Motor neuron (in vitro differentiated cells): ENCODE data around the gene SPG11. TPM values are rescaled to one million over a fixed set of nuclear protein-coding genes. Genes with fewer than 3 reads are reported as not detected.
A peak's percentile ranks its signal among the peaks of the same experiment; 100 is the strongest.
"Not testable (repeated sequence)": the region's sequence is repeated elsewhere in the genome, so short reads cannot be mapped to it uniquely, and the experiment has no call there.

Experiments
- ATAC-seq, 8 experiments: fragments of 200-7000 bp; cut with Tn5 transposase; replicated peaks in 6 of 8; 2 replicates each; pipeline ENCODE4 v1.8.0; 2021; ENCODE audit warnings: mild to moderate bottlenecking in 8 of 8, moderate library complexity in 8 of 8
- H3K27ac ChIP-seq, 2 donors: fragments of 250-450 bp; sonication (Bioruptor Pico); 2 replicates each; pipeline ENCODE4 v1.9.0; 2021; ENCODE audit warnings: antibody characterized with exemption in 2 of 2, mild to moderate bottlenecking in 2 of 2, moderate library complexity in 1 of 2
- H3K4me1 ChIP-seq, 2 donors: fragments of 250-450 bp; sonication (Bioruptor Pico); replicated peaks in 1 of 2; 2 replicates each; pipeline ENCODE4 v1.6.1; 2021; ENCODE audit warnings: antibody characterized with exemption in 2 of 2, mild to moderate bottlenecking in 2 of 2, moderate library complexity in 1 of 2
- H3K4me3 ChIP-seq, 5 donors: fragments of 250-450 bp; sonication (Bioruptor Pico); 2 replicates each; pipeline ENCODE4 v1.9.0; 2021; ENCODE audit warnings: antibody characterized with exemption in 5 of 5, mild to moderate bottlenecking in 5 of 5, moderate library complexity in 4 of 5
- WGBS, 10 experiments: fragments of 450-650 bp; shearing (Covaris generic); methylation state at CpG; one replicate each; pipeline ENCODE4 v1.0.0; 2022; 5-methylcytosine and 5-hydroxymethylcytosine counted together
- in situ Hi-C, 9 experiments: fragments of 400-800 bp; cut with MboI; loops; one replicate each; pipeline ENCODE4 v1.15.0; 2021; ENCODE audit warnings: low sequenced_read_pairs in 9 of 9, low pct_unique_long_range_greater_than_20kb in 2 of 9; ENCODE audit not compliant: unreplicated experiment in 9 of 9
- total RNA-seq, 8 experiments: library from RNA; unstranded; fragments of 300-600 nt; gene quantifications; 2 replicates each; pipeline versions ENCODE4 v1.2.3 to v1.2.4, GENCODE V29; 2022

The SPG11 gene
- total RNA-seq, 8 experiments from 2014 or later = 31.0 to 91.1 (median 46.6) TPM

GRCh38 chr15:44695294-44695693 is 31.8 kb upstream of the SPG11 start:
- Histone ChIP-seq H3K4me1 (no peaks in the 10 kb centered on the region), H3K4me3 (no peak overlapping the region), H3K27ac (no peak overlapping the region)
- no peak for ATAC-seq
- WGBS, 10 experiments = 25 to 100% (median 67%) methylated on average over 1 to 3 of the region's 3 CpGs; no CpG with 5 or more reads in 2 of the 10 experiments
- in situ Hi-C loops = no loop called here

- Histone ChIP-seq H3K27ac (no peak overlapping the region), H3K4me1 (no peaks in the 10 kb centered on the region), H3K4me3 (no peak overlapping the region)
- in situ Hi-C loops = no loop called here
- ATAC-seq = no peak
- WGBS, 10 experiments = 8 to 100% (median 85%) methylated on average over 2 to 4 of the region's 4 CpGs; no CpG with 5 or more reads in 1 of the 10 experiments
These were observed 31.0 kb upstream of the SPG11 start for GRCh38 chr15:44694416-44694815.

GRCh38 chr15:44692659-44693058 is 29.2 kb upstream of the SPG11 start:
- WGBS, 10 experiments = 80% methylated on average over 1 of the region's 1 CpG; no CpG with 5 or more reads in 8 of the 10 experiments
- no peak overlapping the region for H3K4me3 ChIP-seq
- no peak overlapping the region for H3K27ac ChIP-seq
- in situ Hi-C loops = no loop called here
- no peaks in the 10 kb centered on the region for H3K4me1 ChIP-seq
- no peak for ATAC-seq

GRCh38 chr15:44690245-44690644 is 26.8 kb upstream of the SPG11 start:
- in situ Hi-C loops, ATAC-seq: not testable (repeated sequence)
- WGBS, 10 experiments = 0 to 89% (median 29%) methylated on average over 1 of the region's 1 CpG; no CpG with 5 or more reads in 4 of the 10 experiments

GRCh38 chr15:44689318-44689717 is 25.9 kb upstream of the SPG11 start:
- in situ Hi-C loops, H3K27ac ChIP-seq, ATAC-seq, H3K4me3 ChIP-seq, H3K4me1 ChIP-seq: not testable (repeated sequence)
- 0 to 71% (median 24%) methylated on average over 1 to 2 of the region's 2 CpGs; no CpG with 5 or more reads in 4 of the 10 experiments for WGBS, 10 experiments

More at GRCh38 chr15:44690245-44690644, 26.8 kb upstream of the SPG11 start:
- not testable (repeated sequence) for H3K27ac ChIP-seq, H3K4me3 ChIP-seq, H3K4me1 ChIP-seq

- H3K27ac ChIP-seq = not testable (repeated sequence)
- ATAC-seq = peak in 3 of 8 experiments; percentile 18 to 40 (median 34)
These were observed 19.6 kb upstream of the SPG11 start for GRCh38 chr15:44682809-44683682.

GRCh38 chr15:44682211-44682610 is 18.7 kb upstream of the SPG11 start:
- no peak for ATAC-seq
- peaks cover 0 to 2% of the 10 kb centered on the region in 2 donors for H3K4me1 ChIP-seq
- H3K4me3 ChIP-seq = no peak overlapping the region
- no peak overlapping the region for H3K27ac ChIP-seq
- 10 to 100% (median 50%) methylated on average over 1 to 2 of the region's 2 CpGs; no CpG with 5 or more reads in 3 of the 10 experiments for WGBS, 10 experiments
- in situ Hi-C loops = no loop called here

More at GRCh38 chr15:44682809-44683682, 19.6 kb upstream of the SPG11 start:
- 0 to 100% (median 34%) methylated on average over 1 to 4 of the region's 8 CpGs; no CpG with 5 or more reads in 2 of the 10 experiments for WGBS, 10 experiments
- H3K4me1 ChIP-seq, in situ Hi-C loops, H3K4me3 ChIP-seq: not testable (repeated sequence)

- in situ Hi-C loops = no loop called here
- 47 to 83% (median 70%) methylated on average over 1 to 7 of the region's 7 CpGs; no CpG with 5 or more reads in 3 of the 10 experiments for WGBS, 10 experiments
These were observed 13.2 kb upstream of the SPG11 start for GRCh38 chr15:44676676-44677075.

GRCh38 chr15:44675911-44676310 is 12.4 kb upstream of the SPG11 start:
- 33 to 94% (median 73%) methylated on average over 1 to 5 of the region's 5 CpGs; no CpG with 5 or more reads in 3 of the 10 experiments for WGBS, 10 experiments
- no peak for ATAC-seq
- in situ Hi-C loops = no loop called here
- Histone ChIP-seq H3K4me3 (no peak overlapping the region), H3K27ac (no peak overlapping the region), H3K4me1 (no peaks in the 10 kb centered on the region)

More at GRCh38 chr15:44676676-44677075, 13.2 kb upstream of the SPG11 start:
- ATAC-seq = peak in 3 of 8 experiments; percentile 69 to 95 (median 80)
- Histone ChIP-seq H3K27ac (no peak overlapping the region), H3K4me3 (no peak overlapping the region), H3K4me1 (no peaks in the 10 kb centered on the region)

GRCh38 chr15:44673639-44674038 is 10.2 kb upstream of the SPG11 start:
- in situ Hi-C loops = no loop called here
- ATAC-seq = no peak
- WGBS, 10 experiments = 60 to 100% (median 85%) methylated on average over 1 to 2 of the region's 2 CpGs; no CpG with 5 or more reads in 4 of the 10 experiments
- Histone ChIP-seq H3K4me1 (no peaks in the 10 kb centered on the region), H3K4me3 (no peak overlapping the region), H3K27ac (no peak overlapping the region)

GRCh38 chr15:44670087-44670950 is 6.9 kb upstream of the SPG11 start:
- in situ Hi-C loops = no loop called here
- Histone ChIP-seq H3K27ac (no peak overlapping the region), H3K4me1 (no peaks in the 10 kb centered on the region), H3K4me3 (no peak overlapping the region)
- no peak for ATAC-seq
- WGBS, 10 experiments = 50 to 100% (median 70%) methylated on average over 1 to 5 of the region's 6 CpGs; no CpG with 5 or more reads in 2 of the 10 experiments

GRCh38 chr15:44668921-44669320 is 5.5 kb upstream of the SPG11 start:
- no peak overlapping the region for H3K27ac ChIP-seq
- in situ Hi-C loops = no loop called here
- ATAC-seq = no peak
- no peak overlapping the region for H3K4me3 ChIP-seq
- peaks cover 1% of the 10 kb centered on the region in 2 donors for H3K4me1 ChIP-seq
- WGBS, 10 experiments = 0 to 50% (median 40%) methylated on average over 1 of the region's 2 CpGs; no CpG with 5 or more reads in 5 of the 10 experiments

- Histone ChIP-seq H3K4me1 (peaks cover 7 to 8% of the 10 kb centered on the region in 2 donors), H3K27ac (no peak overlapping the region), H3K4me3 (no peak overlapping the region)
- ATAC-seq = no peak
- 39 to 100% (median 72%) methylated on average over 2 to 3 of the region's 3 CpGs; no CpG with 5 or more reads in 3 of the 10 experiments for whole genome bisulfite sequencing, 10 experiments
- in situ Hi-C loops = no loop called here
These were observed 3.5 kb upstream of the SPG11 start for GRCh38 chr15:44667039-44667360.
